SIG-M5 treated with dmso at 0.1 percent for 504 hours (cell line): ENCODE results near the gene SMIM14.
A peak's percentile ranks its signal among the peaks of the same experiment; 100 is the strongest.
"Not testable (repeated sequence)": the region's sequence is repeated elsewhere in the genome, so short reads cannot be mapped to it uniquely, and the experiment has no call there.

Experiments
- DNase-seq: peaks from one replicate; lab custom pipeline; 2025; ENCODE audit not compliant: unreplicated experiment; lab: John Stamatoyannopoulos, UW

Gene SMIM14

GRCh38 chr4:39648213-39648612 is 9.5 kb upstream of the SMIM14 start:
- no peak for DNase-seq

- no peak for DNase-seq
Observed at GRCh38 chr4:39642885-39643552, 4.4 kb upstream of the SMIM14 start.

- DNase-seq = no peak
Observed at GRCh38 chr4:39641451-39641850, 2.8 kb upstream of the SMIM14 start.

GRCh38 chr4:39637586-39638353 is 895 bp downstream of the SMIM14 start:
- DNase-seq = no peak

- DNase-seq = no peak
Observed at GRCh38 chr4:39637221-39637585, 1.5 kb downstream of the SMIM14 start.

GRCh38 chr4:39636531-39637184 is 2.0 kb downstream of the SMIM14 start:
- DNase-seq = no peak

GRCh38 chr4:39635023-39635422 is 3.6 kb downstream of the SMIM14 start:
- no peak for DNase-seq

- no peak for DNase-seq
Observed at GRCh38 chr4:39631700-39632079, 7.0 kb downstream of the SMIM14 start.

- DNase-seq = no peak
Observed at GRCh38 chr4:39627413-39627812, 11.3 kb downstream of the SMIM14 start.

GRCh38 chr4:39626913-39627312 is 11.8 kb downstream of the SMIM14 start:
- DNase-seq = no peak

GRCh38 chr4:39626261-39626660 is 12.4 kb downstream of the SMIM14 start:
- DNase-seq = peak; percentile 75

- DNase-seq = no peak
Observed at GRCh38 chr4:39621582-39621981, 17.1 kb downstream of the SMIM14 start.

GRCh38 chr4:39620551-39621313 is 17.9 kb downstream of the SMIM14 start:
- no peak for DNase-seq

GRCh38 chr4:39617534-39617933 is 21.1 kb downstream of the SMIM14 start:
- no peak for DNase-seq

- no peak for DNase-seq
Observed at GRCh38 chr4:39616651-39617050, 22.0 kb downstream of the SMIM14 start.

GRCh38 chr4:39616112-39616511 is 22.6 kb downstream of the SMIM14 start:
- not testable (repeated sequence) for DNase-seq

- no peak for DNase-seq
Observed at GRCh38 chr4:39614487-39615162, 24.0 kb downstream of the SMIM14 start.

- peak; percentile 37 for DNase-seq
Observed at GRCh38 chr4:39613093-39613656, 25.5 kb downstream of the SMIM14 start.

GRCh38 chr4:39609454-39609931 is 29.2 kb downstream of the SMIM14 start:
- DNase-seq = peak; percentile 86

- peak; percentile 20 for DNase-seq
Observed at GRCh38 chr4:39608451-39608850, 30.2 kb downstream of the SMIM14 start.
